Effector memory CD4-positive, alpha-beta T cell (primary cell): ENCODE data around the gene CCDC192.

Source experiments
- DNase-seq, 3 donors: peaks; one replicate each; pipeline ENCODE4 v3.0.0-alpha.2; 2020
- H3K27ac ChIP-seq: 2 replicates; pipeline ENCODE4 v1.7.0; 2013; ENCODE audit warnings: mild to moderate bottlenecking, low read length, moderate library complexity; ENCODE audit not compliant: insufficient read depth, poor library complexity, severe bottlenecking
- H3K27me3 ChIP-seq: replicated peaks from 2 replicates; pipeline ENCODE4 v1.7.0; 2013; ENCODE audit warnings: mild to moderate bottlenecking, low read length; ENCODE audit not compliant: insufficient read depth, control insufficient read depth, poor library complexity, severe bottlenecking
- H3K36me3 ChIP-seq: 2 replicates; pipeline ENCODE4 v1.7.0; 2013; ENCODE audit warnings: mild to moderate bottlenecking, low read length, moderate library complexity; ENCODE audit not compliant: control insufficient read depth, insufficient read depth
- H3K4me1 ChIP-seq: 2 replicates; pipeline ENCODE4 v1.7.0; 2013; ENCODE audit warnings: low read length, mild to moderate bottlenecking; ENCODE audit not compliant: control insufficient read depth, insufficient read depth, poor library complexity, severe bottlenecking
- H3K4me3 ChIP-seq: 2 replicates; pipeline ENCODE4 v1.7.0; 2013; ENCODE audit warnings: low read length, low read depth, mild to moderate bottlenecking; ENCODE audit not compliant: insufficient read depth, poor library complexity, severe bottlenecking
- H3K9me3 ChIP-seq: 2 replicates; pipeline ENCODE4 v1.7.0; 2013; ENCODE audit warnings: mild to moderate bottlenecking, low read length, moderate library complexity; ENCODE audit not compliant: control insufficient read depth

The CCDC192 gene

DNA sequence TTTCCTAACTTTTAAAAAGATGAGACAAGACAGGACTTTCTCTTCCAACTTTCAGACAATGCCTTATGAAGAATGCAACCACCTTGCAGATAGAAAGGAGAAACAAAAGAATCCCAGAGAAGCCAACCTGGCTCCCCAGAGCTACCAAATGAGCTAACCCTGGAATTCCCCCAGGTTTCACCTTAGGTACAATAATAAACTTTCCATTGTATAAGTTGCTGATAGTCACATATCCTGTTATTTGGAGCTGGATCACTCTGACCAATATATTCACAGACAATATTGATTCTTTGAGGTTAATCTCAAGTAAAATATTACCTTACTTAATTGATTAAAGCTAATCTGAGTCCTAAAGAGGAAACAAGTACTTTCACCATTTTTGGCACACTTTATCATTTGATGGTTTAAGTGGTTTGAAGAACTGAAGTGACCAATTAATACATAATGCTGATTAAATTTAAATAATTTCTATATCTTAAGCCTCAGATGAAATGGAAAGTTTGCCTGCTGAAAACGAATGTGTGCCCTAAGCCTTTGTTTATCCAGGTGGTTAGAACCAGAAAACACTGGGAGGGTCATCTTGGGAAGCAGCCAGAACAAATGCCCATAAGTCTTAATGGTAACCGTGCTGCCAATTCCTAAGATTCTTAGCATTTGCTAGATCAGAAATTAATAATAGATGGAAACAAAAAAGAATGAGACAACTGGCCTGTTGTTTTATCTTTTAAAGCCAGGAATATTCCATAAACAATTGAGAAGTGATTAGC, 220.8 kb downstream of the CCDC192 start:
- no peak for DNase-seq
- no peaks in the 10 kb centered on the region for H3K36me3 ChIP-seq
- H3K4me3 ChIP-seq = no peak overlapping the region
- no peaks in the 10 kb centered on the region for H3K27me3 ChIP-seq
- no peaks in the 10 kb centered on the region for H3K4me1 ChIP-seq
- no peak overlapping the region for H3K27ac ChIP-seq
- no peaks in the 10 kb centered on the region for H3K9me3 ChIP-seq

DNA sequence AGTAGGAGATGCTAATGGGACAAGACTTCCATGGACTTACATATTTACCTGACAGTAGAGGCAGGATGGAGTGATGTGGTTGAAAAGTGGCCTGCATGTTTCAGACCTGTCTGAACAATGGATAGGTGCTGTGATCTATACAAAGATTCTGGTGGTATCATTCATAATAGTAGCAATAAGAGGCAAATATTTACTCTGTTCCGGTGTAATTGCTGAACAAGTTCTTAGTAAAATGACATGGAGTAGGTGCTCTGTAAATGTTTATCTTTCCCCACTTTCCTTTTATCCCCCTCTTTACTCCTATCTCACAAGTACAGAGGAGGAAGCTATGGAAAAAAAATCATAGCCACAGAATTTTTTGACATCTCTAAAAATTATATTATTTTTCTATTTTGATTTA, 221.4 kb downstream of the CCDC192 start:
- Histone ChIP-seq H3K27ac (no peak overlapping the region), H3K36me3 (no peaks in the 10 kb centered on the region), H3K4me3 (no peak overlapping the region), H3K27me3 (no peaks in the 10 kb centered on the region), H3K9me3 (no peaks in the 10 kb centered on the region), H3K4me1 (no peaks in the 10 kb centered on the region)
- DNase-seq = no peak

DNA sequence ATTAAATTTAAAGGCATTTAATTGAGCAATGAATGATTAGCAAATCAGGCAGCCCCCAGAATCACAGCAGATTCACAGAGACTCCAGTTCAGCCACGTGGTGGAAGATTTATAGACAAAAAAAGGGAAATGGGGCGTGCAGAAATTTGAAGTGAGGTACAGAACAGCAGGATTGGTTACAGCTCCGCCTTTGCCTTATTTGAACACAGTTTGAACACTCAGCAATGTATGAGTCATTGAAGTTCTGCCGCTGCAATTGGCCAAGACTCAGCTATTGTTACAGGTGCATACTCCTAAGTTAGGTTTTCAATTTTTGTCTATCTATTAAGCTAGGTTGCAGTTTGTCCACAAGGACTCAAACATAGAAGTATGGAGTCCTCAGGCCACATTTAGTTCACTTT, 222.7 kb downstream of the CCDC192 start:
- no peaks in the 10 kb centered on the region for H3K36me3 ChIP-seq
- no peaks in the 10 kb centered on the region for H3K4me1 ChIP-seq
- no peak overlapping the region for H3K4me3 ChIP-seq
- no peaks in the 10 kb centered on the region for H3K9me3 ChIP-seq
- no peak overlapping the region for H3K27ac ChIP-seq
- H3K27me3 ChIP-seq = no peaks in the 10 kb centered on the region
- no peak for DNase-seq

DNA sequence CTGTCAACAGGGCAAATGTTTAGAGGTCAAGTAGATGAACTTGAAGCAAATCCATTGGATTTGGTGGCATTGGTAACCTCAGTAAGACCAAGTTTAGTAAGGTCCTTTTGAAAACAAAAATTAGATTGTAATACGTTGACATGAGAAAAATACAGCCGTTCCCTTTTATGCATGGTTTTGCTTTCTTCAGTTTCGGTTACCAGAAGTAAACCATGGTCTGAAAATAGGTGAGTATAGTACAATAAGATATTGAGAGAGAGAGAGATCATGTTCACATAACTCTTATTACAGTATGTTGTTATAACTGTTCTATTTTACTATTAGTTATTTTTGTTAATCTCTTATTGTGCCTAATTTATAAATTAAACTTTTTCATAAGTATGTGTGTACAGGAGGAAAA, 223.8 kb downstream of the CCDC192 start:
- no peak for DNase-seq
- no peaks in the 10 kb centered on the region for H3K9me3 ChIP-seq
- H3K27me3 ChIP-seq = no peaks in the 10 kb centered on the region
- no peaks in the 10 kb centered on the region for H3K4me1 ChIP-seq
- no peaks in the 10 kb centered on the region for H3K36me3 ChIP-seq
- H3K4me3 ChIP-seq = no peak overlapping the region
- no peak overlapping the region for H3K27ac ChIP-seq

DNA sequence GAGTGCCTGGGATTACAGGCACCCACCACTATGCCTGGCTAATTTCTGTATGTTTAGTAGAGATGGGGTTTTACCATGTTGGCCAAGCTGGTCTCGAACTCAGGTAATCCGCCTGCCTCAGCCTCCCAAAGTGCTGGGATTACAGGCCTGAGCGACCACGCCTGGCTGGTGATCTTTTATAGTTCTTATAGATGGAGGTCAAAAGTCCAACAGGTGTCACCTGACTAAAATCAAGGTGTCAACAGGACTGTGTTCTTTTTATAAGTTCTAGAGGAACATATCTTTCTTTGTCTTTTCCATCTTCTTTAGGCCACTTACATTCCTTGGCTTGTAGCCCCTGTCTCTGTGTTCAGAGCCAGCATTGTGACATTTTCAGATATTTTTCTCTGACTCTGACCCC, 224.9 kb downstream of the CCDC192 start:
- Histone ChIP-seq H3K4me3 (no peak overlapping the region), H3K4me1 (no peaks in the 10 kb centered on the region), H3K27me3 (no peaks in the 10 kb centered on the region), H3K36me3 (no peaks in the 10 kb centered on the region), H3K9me3 (no peaks in the 10 kb centered on the region), H3K27ac (no peak overlapping the region)
- DNase-seq = no peak

DNA sequence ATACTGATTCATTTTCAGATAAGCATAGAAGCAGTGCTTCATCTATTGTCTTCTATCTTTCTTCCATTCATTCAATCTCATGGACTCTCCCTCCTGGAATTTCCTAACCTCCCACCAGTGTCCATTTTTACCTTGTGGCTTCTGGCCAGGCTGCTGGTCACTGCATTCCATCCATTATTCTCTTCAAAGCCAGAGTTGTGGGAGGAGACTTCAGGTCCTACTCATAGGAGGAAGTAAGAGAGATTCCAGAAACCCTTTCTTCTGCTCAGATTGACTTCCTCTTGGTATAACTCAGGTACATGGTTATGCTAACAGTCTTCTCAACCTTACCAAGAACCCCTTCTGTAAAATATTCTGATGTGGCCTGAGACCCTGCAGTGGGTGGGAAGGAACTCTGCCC, 227.1 kb downstream of the CCDC192 start:
- DNase-seq = no peak
- no peaks in the 10 kb centered on the region for H3K4me1 ChIP-seq
- H3K27ac ChIP-seq = no peak overlapping the region
- no peak overlapping the region for H3K4me3 ChIP-seq
- no peaks in the 10 kb centered on the region for H3K36me3 ChIP-seq
- no peaks in the 10 kb centered on the region for H3K9me3 ChIP-seq
- no peaks in the 10 kb centered on the region for H3K27me3 ChIP-seq

DNA sequence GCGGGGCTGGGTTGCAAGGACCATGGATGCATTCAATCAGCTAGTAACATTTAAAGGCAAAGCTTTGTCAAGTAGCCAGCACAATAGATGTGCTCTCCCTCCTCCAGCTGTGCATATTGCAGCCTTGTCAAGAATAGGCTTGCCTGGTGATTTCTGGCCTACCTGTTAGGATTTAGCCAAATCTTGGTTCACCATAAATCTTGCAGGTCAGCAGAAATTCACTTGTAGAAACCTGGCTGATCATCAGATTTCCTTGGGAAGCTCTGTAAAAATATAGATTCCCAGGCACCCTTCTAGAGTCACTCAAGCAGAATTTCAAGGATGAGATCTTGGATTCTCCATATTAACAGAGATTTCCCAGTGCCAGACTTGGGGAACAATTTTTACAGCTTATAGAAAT, 228.2 kb downstream of the CCDC192 start:
- Histone ChIP-seq H3K27me3 (no peaks in the 10 kb centered on the region), H3K4me1 (no peaks in the 10 kb centered on the region), H3K27ac (no peak overlapping the region), H3K36me3 (no peaks in the 10 kb centered on the region), H3K4me3 (no peak overlapping the region), H3K9me3 (no peaks in the 10 kb centered on the region)
- DNase-seq = no peak

DNA sequence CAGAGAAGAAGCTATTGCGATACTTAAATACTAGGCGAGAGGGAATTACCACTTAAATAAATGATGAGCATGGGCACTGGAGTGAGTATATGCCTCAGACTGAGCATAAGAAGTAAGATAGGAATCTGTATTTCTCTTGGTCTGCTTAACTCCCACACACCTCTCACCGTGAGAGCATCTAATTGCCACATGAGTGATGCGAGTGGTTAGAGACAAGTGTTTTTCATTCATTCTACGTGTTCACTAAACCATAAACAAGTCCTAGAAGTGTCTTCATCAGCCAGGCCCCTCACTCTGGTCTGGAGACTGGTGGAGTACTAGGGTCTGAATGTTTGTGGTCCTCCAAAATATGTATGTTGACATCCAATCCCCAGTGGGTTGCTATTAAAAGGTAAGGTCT, 230.2 kb downstream of the CCDC192 start:
- no peaks in the 10 kb centered on the region for H3K4me1 ChIP-seq
- H3K4me3 ChIP-seq = no peak overlapping the region
- no peaks in the 10 kb centered on the region for H3K36me3 ChIP-seq
- DNase-seq = no peak
- H3K27ac ChIP-seq = no peak overlapping the region
- no peaks in the 10 kb centered on the region for H3K27me3 ChIP-seq
- H3K9me3 ChIP-seq = no peaks in the 10 kb centered on the region

DNA sequence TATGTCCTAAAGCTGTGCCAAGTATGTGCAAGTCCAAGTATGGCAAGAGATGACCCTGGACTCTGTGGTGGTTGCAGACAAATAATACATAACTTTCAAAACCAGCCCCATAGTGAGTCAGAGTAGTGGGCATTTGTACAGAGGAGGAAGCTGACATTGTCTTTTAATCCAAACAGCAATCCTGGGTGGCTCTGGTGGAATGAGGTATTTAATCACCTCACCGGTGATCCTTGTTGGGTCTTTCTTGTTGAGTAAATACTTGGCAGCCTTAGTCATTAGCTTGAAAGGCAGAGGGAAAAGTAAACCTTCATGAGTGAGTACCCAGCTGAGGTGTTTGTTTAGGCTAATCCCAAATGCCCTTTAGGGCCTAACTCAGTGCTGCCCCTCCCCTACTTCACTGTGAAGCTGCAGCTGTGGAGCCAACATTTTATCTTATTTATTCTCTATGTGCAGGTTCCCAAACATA, 231.6 kb downstream of the CCDC192 start:
- no peak overlapping the region for H3K27ac ChIP-seq
- no peak overlapping the region for H3K4me3 ChIP-seq
- H3K36me3 ChIP-seq = no peaks in the 10 kb centered on the region
- no peaks in the 10 kb centered on the region for H3K27me3 ChIP-seq
- H3K9me3 ChIP-seq = no peaks in the 10 kb centered on the region
- no peak for DNase-seq
- no peaks in the 10 kb centered on the region for H3K4me1 ChIP-seq

DNA sequence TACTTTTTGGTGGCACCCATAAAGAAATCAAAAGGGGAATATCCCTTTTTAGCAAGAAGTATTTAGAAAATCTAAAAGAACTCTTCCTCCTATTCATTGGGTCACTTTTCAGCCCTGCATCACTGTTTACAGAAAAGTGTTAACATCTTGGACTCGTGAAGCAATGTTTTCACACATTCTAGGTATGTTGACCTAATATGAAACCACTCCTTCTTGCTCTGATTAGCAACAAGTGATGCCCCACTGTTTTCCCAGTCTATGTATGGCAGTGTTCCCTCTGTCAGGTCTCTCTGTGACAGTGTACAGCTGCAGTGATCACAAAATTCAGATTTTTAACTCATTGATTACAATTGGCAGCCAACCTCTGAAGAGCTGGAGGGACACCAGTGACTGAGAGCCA, 232.2 kb downstream of the CCDC192 start:
- no peaks in the 10 kb centered on the region for H3K27me3 ChIP-seq
- H3K27ac ChIP-seq = no peak overlapping the region
- H3K4me3 ChIP-seq = no peak overlapping the region
- H3K4me1 ChIP-seq = no peaks in the 10 kb centered on the region
- H3K36me3 ChIP-seq = no peaks in the 10 kb centered on the region
- H3K9me3 ChIP-seq = no peaks in the 10 kb centered on the region
- DNase-seq = no peak
